GM13977 (cell line): ENCODE data around the gene HSH2D.
A peak's percentile ranks its signal among the peaks of the same experiment; 100 is the strongest.
"Not testable (repeated sequence)": the region's sequence is repeated elsewhere in the genome, so short reads cannot be mapped to it uniquely, and the experiment has no call there.

Source experiments
- DNase-seq: peaks from one replicate; pipeline ENCODE4 v3.0.0; 2012; ENCODE audit warnings: low spot score
- in situ Hi-C: fragments of 300-500 bp; cut with MboI; formaldehyde crosslinking; loops from one replicate; pipeline ENCODE4 v1.12.0; 2022; ENCODE audit warnings: low sequenced_read_pairs, low pct_unique_long_range_greater_than_20kb, mixed read lengths, inconsistent platforms; ENCODE audit not compliant: unreplicated experiment
- TF ChIP-seq, protein P1 (sequence below): IDR thresholded peaks from 2 replicates; pipeline ENCODE4 v1.5.1; 2012; ENCODE audit warnings: mild to moderate bottlenecking, control low read depth; ENCODE audit not compliant: insufficient read depth; ENCODE audit errors: extremely low read depth, missing control alignments

The HSH2D gene

GRCh38 chr19:16175954-16176353, 32.5 kb downstream of the HSH2D start:
- TF ChIP-seq, protein P1, sequence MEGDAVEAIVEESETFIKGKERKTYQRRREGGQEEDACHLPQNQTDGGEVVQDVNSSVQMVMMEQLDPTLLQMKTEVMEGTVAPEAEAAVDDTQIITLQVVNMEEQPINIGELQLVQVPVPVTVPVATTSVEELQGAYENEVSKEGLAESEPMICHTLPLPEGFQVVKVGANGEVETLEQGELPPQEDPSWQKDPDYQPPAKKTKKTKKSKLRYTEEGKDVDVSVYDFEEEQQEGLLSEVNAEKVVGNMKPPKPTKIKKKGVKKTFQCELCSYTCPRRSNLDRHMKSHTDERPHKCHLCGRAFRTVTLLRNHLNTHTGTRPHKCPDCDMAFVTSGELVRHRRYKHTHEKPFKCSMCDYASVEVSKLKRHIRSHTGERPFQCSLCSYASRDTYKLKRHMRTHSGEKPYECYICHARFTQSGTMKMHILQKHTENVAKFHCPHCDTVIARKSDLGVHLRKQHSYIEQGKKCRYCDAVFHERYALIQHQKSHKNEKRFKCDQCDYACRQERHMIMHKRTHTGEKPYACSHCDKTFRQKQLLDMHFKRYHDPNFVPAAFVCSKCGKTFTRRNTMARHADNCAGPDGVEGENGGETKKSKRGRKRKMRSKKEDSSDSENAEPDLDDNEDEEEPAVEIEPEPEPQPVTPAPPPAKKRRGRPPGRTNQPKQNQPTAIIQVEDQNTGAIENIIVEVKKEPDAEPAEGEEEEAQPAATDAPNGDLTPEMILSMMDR = no peak
- in situ Hi-C loops = loop anchor here (10.0 kb wide), 1 partner anchor 121 kb away; no protein-coding TSS in a partner anchor
- peak; percentile 46 for DNase-seq

- not testable (repeated sequence) for DNase-seq
- in situ Hi-C loops = loop anchor here (10.0 kb wide), 1 partner anchor 124 kb away; no protein-coding TSS in a partner anchor
Observed at GRCh38 chr19:16178866-16179265, 35.4 kb downstream of the HSH2D start.

GRCh38 chr19:16180611-16181010, 37.1 kb downstream of the HSH2D start:
- in situ Hi-C loops = loop anchor here (10.0 kb wide), 1 partner anchor 556 kb away; no protein-coding TSS in a partner anchor
- TF ChIP-seq, protein P1 = no peak

DNA sequence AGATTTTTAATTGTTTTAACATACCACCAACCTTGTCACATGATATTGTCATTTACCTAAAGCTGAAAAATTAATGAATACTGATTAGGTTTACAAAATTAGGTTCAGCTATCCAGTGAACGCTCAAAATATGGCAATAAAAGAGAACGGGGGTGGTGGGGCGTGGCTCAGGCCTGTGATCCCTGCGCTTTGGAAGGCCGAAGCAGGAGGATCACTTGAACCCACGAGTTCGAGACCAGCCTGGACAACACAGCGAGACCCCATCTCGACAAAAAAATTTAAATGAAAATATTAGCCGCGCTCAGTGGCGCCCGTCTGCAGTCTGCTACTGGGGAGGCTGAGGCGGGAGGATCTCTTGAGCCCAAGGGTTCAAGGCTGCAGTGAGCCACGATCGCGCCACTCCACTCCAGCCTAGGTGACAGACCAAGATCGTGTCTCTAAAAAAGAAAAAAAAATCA, 41.2 kb downstream of the HSH2D start:
- DNase-seq = no peak
- in situ Hi-C loops = loop anchor here (10.0 kb wide), 1 partner anchor 560 kb away; no protein-coding TSS in a partner anchor
- TF ChIP-seq, protein P1 = no peak

More at GRCh38 chr19:16180611-16181010, 37.1 kb downstream of the HSH2D start:
- DNase-seq = no peak

DNA sequence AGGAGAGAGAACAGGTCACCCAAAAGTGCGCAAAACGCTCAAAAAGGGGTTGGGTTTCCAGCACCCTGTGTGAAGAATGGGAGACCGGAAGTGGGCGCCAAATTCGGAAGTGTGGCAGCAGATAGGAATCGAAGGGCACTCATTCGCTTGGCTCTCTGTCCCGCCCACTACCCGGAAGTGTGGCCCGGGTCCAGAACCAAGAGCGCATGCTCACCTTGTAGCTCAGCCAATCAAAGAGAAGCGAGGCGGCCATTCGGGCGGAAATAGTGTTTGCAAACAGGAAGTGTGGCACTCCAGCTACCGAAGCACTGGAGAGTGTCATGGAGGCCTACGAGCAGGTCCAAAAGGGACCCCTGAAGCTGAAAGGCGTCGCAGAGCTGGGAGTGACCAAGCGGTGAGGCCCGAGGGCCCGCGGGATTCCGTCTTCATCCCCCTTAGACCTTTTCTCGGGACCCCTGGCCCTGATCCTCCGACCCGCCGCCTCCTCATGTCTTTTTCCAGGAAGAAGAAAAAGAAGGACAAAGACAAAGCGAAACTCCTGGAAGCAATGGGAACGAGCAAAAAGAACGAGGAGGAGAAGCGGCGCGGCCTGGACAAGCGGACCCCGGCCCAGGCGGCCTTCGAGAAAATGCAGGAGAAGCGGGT, 41.8 kb downstream of the HSH2D start, which contains the start of gene FAM32A:
Gene FAM32A, plus strand, starts transcription at position 288 of the 645 bp plus-strand sequence. Its CDS starts 33 bp downstream, at position 321.
- peak; percentile 97 for DNase-seq
- TF ChIP-seq, protein P1 = no peak
- in situ Hi-C loops = loop anchor here (10.0 kb wide), 1 partner anchor 560 kb away; no protein-coding TSS in a partner anchor

DNA sequence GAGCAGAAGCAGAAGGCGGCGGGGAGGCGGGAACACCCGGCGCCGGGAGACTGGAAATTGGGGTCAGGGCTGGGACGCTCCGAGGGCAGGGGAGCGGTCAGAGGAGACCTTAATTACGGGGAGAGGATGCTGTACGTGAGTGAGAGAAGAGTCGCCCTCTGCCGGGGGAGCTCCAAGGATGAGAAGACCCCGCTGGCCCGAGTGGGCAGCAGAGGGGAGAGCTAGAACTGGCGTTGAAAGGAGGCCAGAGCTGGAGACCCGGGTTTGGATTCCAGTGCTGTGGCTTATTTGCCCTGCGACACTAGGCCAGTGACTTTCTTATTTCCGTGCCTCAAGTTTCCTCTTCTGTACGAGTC, 42.3 kb downstream of the HSH2D start:
- in situ Hi-C loops = loop anchor here (10.0 kb wide), 1 partner anchor 561 kb away; no protein-coding TSS in a partner anchor
- DNase-seq = no peak
- TF ChIP-seq, protein P1 = peak; percentile 46

GRCh38 chr19:16188521-16188920, 45.0 kb downstream of the HSH2D start:
- no peak for DNase-seq
- in situ Hi-C loops = loop anchor here (10.0 kb wide), 1 partner anchor 564 kb away; no protein-coding TSS in a partner anchor
- TF ChIP-seq, protein P1 = no peak
